ENCODE results near the gene ESPN. TPM values are rescaled to one million over a fixed set of nuclear protein-coding genes. Genes with fewer than 3 reads are reported as not detected.
"Not testable (repeated sequence)": the region's sequence is repeated elsewhere in the genome, so short reads cannot be mapped to it uniquely, and the experiment has no call there.

Gene ESPN, protein sequence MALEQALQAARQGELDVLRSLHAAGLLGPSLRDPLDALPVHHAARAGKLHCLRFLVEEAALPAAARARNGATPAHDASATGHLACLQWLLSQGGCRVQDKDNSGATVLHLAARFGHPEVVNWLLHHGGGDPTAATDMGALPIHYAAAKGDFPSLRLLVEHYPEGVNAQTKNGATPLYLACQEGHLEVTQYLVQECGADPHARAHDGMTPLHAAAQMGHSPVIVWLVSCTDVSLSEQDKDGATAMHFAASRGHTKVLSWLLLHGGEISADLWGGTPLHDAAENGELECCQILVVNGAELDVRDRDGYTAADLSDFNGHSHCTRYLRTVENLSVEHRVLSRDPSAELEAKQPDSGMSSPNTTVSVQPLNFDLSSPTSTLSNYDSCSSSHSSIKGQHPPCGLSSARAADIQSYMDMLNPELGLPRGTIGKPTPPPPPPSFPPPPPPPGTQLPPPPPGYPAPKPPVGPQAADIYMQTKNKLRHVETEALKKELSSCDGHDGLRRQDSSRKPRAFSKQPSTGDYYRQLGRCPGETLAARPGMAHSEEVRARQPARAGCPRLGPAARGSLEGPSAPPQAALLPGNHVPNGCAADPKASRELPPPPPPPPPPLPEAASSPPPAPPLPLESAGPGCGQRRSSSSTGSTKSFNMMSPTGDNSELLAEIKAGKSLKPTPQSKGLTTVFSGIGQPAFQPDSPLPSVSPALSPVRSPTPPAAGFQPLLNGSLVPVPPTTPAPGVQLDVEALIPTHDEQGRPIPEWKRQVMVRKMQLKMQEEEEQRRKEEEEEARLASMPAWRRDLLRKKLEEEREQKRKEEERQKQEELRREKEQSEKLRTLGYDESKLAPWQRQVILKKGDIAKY
- 0.03 and 0.31 TPM in 2 replicates for total RNA-seq
- polyA plus RNA-seq (2012), result 0.84 TPM

DNA sequence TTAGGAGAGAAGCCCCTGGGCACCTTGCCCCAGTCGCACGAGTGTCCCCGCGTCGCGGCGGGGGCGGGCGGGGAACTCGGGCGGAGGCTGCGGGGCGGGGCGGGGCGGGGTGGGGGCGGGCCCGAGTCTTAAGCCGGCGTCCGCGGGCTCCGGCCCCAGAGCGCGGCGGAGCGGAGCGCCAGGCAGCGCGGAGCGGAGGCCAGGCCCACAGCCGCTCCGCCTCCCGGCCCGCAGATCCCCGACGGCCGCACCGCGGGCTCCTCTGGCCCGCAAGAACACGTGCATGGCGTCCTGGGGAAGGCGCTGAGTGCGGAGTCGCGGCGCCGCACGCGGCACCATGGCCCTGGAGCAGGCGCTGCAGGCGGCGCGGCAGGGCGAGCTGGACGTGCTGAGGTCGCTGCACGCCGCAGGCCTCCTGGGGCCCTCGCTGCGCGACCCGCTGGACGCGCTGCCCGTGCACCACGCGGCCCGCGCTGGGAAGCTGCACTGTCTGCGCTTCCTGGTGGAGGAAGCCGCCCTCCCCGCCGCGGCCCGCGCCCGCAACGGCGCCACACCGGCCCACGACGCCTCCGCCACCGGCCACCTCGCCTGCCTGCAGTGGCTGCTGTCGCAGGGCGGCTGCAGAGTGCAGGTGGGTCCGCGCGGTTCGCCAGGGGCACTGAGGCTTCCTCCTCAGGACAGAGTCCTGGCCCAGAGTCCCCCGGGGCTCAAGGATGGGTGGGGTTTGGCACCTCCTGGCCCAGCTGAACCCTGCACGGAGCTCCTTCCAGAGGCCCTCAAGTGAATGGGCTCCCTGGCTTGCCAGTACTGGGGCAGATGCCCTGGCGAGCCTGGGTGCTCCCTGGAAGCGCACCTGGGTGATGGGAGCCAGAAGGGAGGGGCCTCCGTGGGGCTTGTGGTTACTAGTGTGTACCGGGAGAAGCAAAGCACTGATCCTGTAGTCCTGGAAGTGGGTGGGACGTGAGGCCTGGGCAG lies at the start of gene ESPN:
ESPN (plus strand) TSS at position 158 of the 975 bp plus-strand sequence; CDS start at position 338, 180 bp downstream.
- no peak for DNase-seq (ENCODE audit: low read depth)

GRCh38 chr1:6378096-6378746 lies 46.4 kb upstream of the ESPN start:
- no peak for DNase-seq (ENCODE audit: low read depth)

DNA sequence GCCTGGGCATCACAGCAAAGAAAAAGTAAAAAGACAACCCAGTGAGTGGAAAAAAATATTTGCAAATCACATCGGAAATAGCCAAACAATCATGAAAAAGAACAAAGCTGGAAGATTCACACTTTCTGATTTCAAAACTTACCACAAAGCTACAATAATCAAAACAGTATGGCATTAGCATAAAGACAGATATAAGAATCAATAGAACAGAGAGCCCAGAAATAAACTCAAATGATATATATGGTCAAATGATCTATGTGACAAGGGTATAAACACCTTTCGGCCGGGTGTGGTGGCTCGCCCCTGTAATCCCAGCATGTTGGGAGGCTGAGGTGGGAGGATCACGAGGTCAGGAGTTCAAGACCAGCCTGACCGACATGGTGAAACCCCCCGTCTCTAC lies 44.5 kb upstream of the ESPN start:
- no peak for DNase-seq (ENCODE audit: low read depth)

DNA sequence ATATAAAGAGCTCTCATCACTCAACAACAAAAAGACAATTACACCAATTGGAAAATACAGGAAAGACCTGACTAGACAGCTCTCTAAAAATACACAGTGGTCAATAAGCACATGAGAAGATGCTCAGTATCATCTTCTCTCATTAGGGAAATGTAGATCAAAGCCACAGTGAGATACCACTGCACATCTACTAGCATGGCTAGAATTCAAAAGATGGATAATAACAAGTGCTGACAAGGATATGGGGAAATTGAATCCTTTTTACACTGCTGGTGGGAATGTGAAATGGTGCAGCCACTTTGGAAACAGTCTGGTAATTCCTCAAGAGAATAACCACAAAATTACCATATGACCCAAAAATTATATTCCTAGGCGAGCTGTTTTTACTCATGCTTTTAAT lies 40.4 kb upstream of the ESPN start:
- no peak for DNase-seq (ENCODE audit: low read depth)

DNA sequence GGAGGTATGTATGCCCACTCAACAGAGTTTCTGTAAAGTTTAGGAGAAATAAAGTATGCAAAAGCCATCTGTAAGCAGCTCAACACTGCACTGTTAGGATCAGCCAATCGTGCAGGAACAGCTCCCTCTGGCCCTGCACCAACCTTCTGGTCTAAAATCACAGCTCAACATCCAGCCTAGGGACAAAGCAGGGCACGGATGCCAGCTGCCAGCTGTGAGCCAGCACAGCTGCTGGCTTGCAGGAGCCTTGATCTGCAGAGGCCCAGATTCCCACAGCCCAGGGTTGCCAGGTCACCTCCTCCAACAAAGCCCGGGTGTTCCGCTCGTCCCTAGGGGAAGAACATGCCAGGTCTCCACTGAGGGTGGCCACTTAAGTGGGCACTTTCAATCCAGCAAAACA lies 39.6 kb upstream of the ESPN start:
- peak; percentile 74 for DNase-seq (ENCODE audit: low read depth)

DNA sequence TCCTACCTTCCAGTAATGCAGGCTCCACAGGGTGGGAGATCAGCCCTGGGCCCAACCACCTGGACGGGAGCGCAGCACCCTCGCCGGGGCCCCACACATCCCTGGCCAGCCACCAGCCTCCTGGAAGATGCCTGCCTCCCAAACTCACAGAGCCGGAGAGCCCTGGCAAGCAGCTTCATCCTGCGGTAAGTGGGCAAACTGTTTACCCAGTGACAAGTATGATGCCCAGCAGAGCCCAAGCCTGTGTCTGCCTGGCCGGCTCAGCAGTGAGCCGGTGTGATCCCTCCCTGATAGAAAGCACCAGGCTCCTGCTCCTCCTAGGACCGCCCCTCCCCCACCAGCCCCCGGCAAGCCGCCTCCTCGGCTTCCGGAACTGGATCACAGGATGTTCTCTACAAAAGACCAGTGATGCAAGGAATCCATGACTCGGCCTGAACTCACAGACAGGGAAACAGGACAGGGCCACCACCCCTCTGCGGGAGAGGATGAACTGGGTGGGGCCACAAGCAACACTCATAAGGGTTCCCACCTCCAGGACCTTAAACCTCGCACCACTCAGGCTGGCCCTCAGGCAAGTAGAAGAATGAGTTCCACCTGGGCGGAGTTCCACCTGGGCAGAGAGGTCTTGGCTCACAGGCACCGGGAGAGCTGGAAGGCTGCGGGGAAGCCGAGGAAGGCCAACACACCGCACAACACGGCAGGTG lies 38.9 kb upstream of the ESPN start:
- DNase-seq (ENCODE audit: low read depth), result peak; percentile 34

GRCh38 chr1:6386371-6386949 lies 38.1 kb upstream of the ESPN start:
- no peak for DNase-seq (ENCODE audit: low read depth)

GRCh38 chr1:6389971-6390370 lies 34.6 kb upstream of the ESPN start:
- DNase-seq (ENCODE audit: low read depth), result no peak

DNA sequence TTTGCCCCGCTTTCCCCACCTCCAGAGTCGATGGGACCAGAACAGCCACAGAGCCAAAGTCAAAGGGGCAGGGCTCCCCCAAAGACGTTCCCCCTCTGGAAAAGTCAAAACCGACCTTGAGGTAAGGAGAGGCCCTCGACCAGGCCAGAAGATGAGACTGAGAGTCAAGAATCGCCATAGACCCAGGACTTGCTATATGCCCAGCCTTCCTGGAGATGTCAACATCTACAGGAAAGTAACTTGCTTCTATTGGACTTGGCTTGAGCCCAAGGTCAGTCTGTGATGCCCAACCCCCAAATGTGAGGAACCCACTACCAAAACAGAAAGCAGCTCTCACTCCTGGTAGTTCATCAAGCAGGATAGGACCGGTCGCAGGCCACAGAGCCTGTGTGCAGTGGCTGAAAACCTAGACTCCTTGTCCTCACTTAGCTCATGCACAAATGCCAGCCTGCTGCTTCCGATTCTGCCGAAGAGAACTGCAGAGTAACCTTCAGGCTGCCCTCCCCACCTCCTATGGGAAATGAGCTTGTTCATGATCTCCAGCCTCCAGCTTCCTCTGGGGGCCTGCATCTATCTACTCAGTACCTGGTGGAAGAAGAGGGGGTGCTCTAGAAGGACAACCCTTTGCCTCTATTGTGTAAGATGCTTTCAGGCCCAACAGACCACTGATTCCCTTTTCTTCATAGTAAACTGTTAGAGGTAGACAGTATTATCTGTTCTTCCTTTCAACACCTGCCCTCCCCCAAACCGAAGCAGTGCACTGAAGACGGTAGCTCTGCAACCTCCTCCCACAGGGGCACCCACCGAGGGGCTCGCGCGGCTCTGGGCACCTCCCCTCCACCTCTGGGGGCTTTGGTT lies 32.4 kb upstream of the ESPN start:
- DNase-seq (ENCODE audit: low read depth), result peak; percentile 37

DNA sequence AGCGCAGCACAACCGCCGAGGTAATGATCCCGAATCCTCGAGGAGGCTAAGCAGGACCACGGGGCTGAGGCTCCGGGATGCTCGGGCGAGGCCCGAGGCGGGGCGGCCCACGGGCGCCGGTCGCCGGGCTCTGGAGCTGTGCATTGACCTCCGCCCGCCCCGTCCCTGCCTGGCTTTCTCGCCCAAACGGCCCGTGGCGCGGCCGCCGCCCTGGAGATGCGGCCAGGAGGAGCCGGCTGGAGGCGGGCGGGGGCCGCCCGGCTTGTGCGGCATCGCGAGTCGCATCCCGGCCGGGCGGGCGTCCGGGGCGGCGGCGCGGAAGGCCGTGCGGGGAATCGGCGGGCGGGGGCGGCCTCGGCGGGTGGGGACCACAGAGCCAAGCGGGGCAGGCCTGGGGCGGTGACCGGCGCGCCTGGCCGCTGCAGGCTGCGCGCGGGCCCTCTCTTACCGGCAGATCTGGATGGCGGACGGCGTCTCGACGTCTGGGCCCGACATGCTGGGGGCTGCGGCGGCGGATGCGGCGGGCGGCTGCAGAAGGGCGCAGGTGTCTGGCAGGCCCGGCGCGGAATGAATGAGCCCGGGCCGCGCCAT lies 31.7 kb upstream of the ESPN start:
- DNase-seq (ENCODE audit: low read depth), result peak; percentile 13

DNA sequence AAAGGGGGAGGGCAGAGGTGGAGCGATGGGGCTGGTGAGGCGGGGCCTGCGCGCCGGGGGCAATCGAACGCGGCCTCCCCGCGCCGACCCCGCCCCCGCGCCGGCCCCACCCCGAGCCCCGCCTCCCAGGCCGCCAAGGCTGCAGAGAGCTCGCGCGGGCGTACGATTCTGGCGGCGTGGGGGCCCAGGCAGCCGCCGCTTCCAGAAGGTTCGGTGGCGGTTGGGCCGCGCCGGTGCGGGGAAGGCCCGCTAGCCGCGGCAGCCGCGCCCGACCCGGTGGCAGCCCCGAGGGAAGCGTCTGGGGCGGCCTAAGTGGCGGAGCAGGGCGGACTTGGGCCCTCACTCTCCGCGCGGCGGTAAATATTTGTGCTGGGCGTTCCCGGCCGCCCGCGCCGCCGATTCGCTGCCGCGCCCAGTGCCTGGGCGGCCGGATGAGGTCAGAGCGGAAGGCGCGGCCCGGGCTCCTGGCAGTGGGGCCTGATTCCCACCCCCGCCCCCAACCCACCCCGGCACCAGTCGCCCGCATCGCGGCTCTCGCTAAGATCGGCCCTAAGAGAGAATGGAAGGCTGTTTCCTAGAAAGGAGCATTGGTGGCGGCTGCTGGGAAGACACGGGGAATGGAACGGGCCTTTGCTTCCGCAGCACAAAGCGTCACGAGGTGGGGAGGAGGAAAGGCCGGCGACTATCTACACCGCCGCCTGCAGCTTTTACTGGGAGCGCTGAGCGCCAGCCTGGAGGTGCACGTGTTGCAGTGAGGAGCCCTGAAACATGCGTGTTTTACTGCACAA lies 31.0 kb upstream of the ESPN start, which contains the start of gene ACOT7:
ACOT7 (minus strand) TSS at position 368 of the 788 bp plus-strand sequence. CDS start 368 bp downstream, outside the sequence.
- DNase-seq (ENCODE audit: low read depth), result peak; percentile 91

- not testable (repeated sequence) for DNase-seq (ENCODE audit: low read depth)
Measured at GRCh38 chr1:6395130-6395529, 29.4 kb upstream of the ESPN start.

DNA sequence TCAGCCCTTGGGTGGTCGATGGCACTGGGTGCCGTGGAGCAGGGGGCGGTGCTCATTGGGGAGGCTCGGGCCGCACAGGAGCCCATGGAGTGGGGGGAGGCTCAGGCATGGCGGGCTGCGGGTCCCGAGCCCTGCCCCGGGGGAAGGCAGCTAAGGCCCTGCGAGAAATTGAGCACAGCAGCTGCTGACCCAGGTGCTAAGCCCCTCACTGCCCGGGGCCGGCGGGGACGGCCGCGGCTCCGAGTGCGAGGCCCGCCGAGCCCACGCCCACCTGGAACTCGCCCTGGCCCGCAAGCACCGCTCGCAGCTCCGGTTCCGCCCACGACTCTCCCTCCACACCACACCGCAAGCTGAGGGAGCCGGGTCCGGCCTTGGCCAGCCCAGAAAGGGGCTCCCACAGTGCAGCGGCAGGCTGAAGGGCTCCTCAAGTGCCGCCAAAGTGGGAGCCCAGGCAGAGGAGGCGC lies 28.8 kb upstream of the ESPN start:
- DNase-seq (ENCODE audit: low read depth), result not testable (repeated sequence)

DNA sequence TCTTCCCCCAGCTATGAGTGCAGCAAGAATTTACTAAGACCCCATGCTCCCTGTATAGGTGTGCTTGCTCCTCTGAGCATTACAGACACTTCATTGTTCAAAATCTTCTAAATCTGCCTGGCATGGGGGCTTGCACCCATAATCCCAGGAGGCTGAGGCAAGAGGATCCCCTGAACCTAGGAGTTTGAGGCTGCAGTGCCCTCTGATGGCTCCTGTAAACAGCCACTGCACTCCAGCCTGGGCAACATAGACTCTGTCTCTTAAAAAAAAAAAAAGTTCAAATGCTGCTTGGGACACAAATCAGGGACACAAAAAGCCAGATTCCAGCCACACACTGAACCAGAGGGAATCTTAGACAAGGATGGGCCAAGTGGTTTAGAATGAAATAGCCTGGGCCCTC lies 27.6 kb upstream of the ESPN start:
- DNase-seq (ENCODE audit: low read depth), result no peak

DNA sequence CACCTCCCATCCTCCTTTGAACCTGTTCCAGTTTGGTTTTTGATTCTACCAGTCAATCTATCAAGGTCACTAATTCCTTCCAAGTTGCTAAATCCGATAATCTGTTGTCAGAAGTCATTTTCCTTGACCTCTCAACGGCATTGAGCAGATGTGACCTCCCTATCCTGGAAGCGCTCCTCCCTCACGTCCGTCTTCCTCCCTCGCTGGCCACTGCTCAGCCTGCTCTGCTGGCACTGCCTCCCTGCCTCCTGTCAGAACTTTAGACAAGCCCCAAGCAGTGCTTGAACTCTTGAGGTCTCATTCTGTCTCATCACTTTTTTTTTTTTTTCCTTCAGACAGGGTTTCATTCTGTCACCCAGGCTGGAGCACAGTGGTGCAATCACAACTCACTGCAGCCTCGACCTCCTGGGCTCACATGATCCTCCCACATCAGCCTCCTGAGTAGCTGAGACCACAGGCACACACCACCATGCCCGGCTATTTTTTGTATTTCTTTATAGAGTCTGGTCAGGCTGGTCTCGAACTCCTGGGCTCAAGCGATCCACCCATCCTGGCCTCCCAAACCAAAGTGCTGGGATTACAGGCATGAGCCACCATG lies 26.6 kb upstream of the ESPN start:
- no peak for DNase-seq (ENCODE audit: low read depth)

DNA sequence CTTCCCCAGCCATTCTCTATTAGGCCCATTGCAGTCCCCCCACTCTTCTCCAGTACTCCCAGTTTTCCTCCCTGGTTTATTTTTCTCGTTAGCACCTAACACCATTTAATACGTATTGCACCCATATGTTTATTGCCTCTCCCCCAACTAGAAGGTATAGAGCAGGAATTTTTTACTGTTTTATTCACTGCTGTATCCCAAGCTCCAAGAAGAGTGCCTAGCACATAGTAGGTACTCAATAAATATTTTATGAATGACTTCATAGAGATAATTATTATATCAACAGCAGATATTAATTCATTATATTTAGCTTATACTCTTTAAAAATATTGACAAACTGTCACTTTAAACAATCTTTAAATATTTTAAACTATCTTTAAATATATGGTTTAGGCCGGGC lies 25.3 kb upstream of the ESPN start:
- no peak for DNase-seq (ENCODE audit: low read depth)

DNA sequence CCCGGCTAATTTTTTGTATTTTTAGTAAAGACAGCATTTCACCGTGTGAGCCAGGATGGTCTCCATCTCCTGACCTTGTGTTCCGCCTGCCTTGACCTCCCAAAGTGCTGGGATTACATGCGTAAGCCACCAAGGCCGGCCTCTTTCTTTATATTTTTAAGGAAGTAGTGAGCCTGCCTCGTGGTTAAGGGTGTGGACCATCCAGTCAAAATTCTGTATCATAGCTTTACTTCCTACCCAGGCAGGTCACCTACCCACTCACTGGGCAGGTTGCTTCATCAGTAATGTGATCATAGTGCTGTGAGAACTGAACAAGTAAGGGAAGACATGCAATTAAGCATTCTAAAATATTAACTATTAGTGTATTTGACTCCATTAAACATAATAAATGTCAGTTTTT lies 22.9 kb upstream of the ESPN start:
- no peak for DNase-seq (ENCODE audit: low read depth)

Measured in myocyte (in vitro differentiated cells).